ENCODE data around the gene CSNK2A1.

DNA sequence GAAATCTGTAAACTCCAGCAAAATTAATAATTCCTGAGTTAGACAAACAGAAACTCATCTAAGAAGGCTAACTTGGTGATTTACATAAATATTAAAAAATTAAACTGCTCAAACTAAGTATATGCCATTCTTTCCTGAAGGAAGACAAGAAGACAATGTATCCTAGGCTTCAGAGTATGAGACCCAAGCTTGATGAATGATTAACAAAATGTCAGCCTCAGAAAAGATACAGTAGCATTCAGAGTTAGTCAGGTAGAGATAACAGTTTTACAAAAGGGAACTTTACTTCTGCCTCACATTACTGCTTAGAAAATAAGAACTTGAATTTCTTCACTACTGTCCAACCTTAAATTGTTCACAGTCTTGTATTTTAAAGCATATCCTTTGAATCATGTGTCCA lies 12.0 kb downstream of the CSNK2A1 start:
- TF ChIP-seq CEBPB (IDR thresholded peaks at IDR 0.05) (no peak), ZBTB7A (IDR thresholded peaks at IDR 0.05; ENCODE audit: low read depth) (no peak), NFIC (IDR thresholded peaks at IDR 0.05) (no peak), EP300 (IDR thresholded peaks at IDR 0.05; ENCODE audit: borderline replicate concordance) (no peak)
- TF ChIP-seq, protein P1, sequence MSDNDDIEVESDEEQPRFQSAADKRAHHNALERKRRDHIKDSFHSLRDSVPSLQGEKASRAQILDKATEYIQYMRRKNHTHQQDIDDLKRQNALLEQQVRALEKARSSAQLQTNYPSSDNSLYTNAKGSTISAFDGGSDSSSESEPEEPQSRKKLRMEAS (IDR thresholded peaks at IDR 0.05) = no peak

Measured in Ishikawa (cell line).